Esophagus mucosa (tissue), 1 donor: ENCODE measurements around the gene CMIP. TPM values are rescaled to one million over a fixed set of nuclear protein-coding genes. Genes with fewer than 3 reads are reported as not detected.
A peak's percentile ranks its signal among the peaks of the same experiment; 100 is the strongest.
"Not testable (repeated sequence)": the region's sequence is repeated elsewhere in the genome, so short reads cannot be mapped to it uniquely, and the experiment has no call there.

Source experiments
- ATAC-seq: fragments of 200-7000 bp; cut with Tn5 transposase; one replicate; pipeline ENCODE4 v1.9.1; 2020
- total RNA-seq: library from RNA; stranded (reverse); gene quantifications from one replicate; pipeline ENCODE4 v1.2.4, GENCODE V29; 2023
- donor health status: DM: yes; HTN: yes; CAD: no.

Gene CMIP
- total RNA-seq, 1 donor from 2014 or later, result 47.0 TPM

DNA sequence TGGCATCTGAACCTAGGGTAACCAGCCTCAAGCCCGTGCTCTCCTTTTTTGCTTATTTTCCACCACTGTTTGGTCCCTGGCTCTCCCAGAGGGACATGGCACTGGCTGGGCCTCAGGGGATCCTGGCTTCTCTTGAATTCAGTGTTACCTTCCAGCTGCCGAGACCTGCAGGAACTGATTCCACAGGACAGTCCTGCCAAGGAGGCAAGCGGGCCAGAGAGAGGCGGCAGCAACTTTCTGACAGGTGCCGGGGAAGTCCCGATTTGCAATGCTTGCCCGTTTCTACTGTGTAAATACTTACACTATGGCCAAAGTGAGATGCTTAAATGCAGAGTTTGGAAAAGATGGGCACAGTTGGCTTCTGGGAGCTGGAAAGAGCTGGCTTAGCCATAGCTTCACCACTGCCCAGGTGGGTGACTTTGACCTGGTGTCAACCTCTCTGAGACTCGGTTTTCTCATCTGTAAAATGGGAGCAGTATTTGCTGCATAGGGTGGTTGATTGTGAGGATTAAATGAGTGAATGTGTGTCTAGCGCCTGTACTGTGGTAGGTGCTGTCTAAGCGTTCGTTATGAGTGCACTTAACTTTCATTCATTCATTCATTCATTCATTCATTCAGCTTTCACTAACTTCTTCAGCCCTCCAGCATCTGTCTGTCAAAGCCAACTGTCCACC is 124.9 kb downstream of the CMIP start:
- ATAC-seq, result peak; percentile 41

DNA sequence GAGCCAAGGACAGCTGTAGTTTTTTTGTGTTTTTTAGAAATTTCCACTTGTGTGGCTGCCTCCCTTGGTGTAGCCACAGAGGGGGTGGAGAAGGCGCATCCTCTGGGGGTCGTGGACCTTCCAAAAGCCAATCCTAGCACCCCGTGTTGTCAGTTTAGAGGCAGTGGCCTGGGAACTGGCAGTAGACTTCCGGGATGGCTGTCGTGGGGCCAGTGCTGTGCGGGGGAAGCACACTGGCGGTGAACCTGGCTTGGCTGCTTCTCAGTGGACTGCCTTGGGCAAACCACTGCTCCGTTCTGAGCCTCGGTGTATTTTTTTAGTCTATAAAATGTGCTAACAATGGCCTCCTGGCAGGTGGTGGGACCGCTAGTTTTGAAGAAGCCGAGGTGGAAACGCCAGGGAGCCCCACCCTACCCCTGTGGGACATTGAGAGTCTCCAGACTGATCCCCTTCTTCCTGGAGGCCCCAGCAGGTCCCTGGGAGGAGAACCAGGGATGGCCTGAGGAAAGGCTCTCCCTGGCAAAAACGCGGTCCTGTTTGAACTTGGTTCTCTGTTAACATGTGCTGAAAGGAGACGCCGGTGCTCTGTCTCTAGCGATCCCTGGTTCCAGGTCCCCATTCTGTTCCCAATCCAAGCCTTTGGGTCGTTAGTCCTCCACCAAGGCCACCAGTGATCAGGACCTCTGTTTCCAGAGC is 125.7 kb downstream of the CMIP start:
- peak; percentile 5 for ATAC-seq

DNA sequence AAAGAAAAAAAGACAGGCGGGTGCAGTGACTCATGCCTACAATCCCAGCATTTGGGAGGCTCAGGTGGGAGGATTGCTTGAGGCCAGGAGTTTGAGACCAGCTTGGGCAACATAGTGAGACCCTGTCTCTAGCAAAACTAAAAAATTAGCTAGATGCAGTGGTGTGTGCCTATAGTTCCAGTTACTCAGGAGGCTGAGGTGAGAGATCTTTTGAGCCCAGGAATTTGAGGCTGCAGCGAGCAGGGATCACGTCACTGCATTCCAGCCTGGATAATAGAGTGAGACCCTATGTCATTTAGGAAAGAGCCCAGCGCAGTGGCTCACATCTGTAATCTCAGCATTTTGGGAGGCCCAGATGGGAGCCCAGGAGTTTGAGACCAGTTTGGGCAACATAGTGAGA is 126.6 kb downstream of the CMIP start:
- ATAC-seq, result no peak

DNA sequence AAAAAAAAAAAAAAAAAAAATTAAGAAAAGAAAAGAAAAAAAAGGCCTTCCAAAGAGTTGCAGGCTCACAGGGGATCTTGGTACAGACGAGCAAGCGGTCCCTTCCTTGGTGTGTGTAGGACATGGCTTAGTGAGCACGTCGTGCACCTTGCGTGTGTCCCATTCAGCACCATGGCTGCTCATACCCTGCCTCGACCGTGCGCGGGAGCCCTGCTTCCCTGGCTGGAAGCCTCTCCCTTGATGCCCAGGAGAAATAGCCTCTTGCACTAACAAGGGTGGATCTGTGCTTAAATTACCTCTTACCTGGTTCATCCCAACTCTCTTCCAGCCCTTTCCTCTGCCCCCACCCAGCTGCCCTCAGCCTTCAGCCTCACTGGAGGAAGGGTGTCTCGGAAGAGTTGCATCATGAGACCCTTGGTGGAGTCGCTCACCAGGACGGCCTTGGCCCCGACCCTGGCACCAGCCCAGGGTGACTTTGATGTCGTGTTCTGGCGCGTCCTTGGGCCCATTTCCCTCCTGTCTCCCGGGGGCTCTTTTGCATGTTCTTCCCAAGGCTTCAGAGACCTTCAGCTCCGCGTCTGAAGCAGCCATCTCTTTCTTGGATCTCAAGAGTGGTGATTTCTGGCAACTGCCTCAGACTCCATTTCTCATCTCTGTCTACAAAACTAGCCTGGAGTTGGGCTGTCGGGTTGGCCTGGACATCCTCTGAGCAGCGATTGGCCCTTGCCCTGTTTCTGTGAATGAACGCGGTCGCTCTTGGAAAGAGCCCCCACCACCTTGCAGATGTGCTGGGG is 127.2 kb downstream of the CMIP start:
- ATAC-seq, result no peak

DNA sequence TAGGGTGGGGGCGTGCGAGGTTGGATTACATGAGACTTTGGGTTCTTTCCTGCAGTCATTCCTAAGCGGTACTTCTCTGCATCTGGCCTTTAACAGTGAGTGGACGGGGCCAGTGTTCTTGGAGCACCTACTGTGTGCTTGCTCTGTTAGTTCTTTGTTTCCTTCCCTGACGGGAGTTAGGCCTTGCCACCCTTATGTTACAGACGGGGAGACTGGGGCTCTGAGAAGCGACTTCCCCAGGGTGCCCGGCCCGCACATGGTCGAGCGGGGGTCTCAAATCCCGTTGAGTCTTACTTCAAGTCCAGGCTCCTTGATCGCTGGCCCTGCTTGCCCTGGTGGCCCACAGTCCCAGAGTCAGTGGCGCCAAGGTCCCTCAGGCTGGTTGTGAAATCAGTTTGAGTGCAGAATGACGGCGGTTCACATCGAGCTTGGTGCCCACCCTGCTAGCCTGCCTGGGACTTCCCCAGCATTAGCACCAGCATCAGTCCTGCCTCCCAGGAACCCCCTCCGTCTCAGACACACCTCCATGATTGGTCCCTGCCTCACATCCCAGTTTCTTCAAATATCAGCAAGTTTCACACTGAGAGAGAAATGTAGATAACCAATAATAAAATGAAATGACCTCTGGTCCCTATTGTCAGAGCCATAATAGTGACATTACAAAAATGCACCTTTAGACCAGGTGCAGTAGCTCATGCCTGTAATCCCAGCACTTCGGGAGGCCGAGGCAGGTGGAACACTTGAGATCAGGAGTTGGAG is 128.0 kb downstream of the CMIP start:
- no peak for ATAC-seq

DNA sequence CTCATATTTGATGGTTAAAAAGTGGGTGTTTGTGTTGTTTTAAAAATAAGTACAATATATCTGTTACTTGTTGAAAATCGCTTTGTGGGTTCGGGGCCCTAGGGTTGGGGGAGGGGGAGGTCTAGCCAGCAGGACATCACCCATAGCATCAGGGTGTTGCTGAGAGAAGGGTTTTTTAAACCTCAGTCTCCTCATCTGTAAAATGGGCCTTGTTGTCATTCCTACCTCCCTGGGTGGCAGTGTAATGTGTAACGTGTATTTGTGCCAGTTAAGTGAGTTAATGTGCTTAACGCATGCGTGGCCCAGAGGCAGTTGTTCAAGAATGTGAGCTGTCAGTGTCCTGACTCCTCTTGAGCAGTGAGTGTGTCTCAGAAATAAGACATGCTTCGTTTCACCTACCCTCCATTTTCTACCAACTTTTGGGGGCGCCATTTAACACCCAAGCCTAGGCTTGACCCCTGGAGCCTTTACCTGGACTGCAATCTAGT is 129.0 kb downstream of the CMIP start:
- ATAC-seq, result no peak

DNA sequence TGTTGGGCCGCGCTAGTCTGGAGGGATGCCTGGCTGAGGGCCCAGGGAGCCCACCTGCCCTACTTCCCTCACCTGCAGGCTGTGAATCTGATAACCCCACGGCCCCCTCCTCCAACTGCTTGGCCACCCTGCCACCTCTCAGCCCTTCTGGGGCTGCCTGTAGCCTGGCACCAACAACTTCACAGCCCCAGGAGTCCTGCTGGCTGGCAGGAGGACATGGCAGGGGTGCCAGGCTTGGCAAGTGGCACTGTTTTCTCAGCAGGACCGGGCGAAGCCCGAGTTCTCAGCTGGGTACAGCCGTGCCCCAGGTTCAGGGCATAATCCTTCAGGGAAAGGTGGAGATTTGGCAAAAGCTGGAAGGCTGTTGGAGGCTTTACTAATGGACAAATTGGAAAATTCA is 129.6 kb downstream of the CMIP start:
- ATAC-seq, result no peak

DNA sequence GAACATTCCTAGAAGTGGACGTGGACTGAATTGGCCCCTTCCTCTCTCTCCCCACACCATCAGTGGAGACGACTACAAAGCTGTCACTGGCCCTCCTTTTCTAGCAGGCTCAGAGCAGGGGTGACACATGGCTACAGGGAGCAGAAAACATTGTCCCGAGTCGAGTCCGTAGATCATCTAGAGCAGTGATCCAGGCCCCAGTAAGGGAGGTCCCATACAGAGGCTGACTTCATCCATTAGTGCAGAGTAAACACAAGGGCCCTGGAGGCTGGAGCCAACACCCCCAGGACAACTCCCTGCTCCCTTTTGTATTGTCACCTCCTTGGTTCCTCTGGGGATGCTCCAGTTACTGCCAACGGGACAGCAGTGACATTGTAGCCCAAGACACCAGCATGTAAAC is 130.7 kb downstream of the CMIP start:
- ATAC-seq, result no peak

DNA sequence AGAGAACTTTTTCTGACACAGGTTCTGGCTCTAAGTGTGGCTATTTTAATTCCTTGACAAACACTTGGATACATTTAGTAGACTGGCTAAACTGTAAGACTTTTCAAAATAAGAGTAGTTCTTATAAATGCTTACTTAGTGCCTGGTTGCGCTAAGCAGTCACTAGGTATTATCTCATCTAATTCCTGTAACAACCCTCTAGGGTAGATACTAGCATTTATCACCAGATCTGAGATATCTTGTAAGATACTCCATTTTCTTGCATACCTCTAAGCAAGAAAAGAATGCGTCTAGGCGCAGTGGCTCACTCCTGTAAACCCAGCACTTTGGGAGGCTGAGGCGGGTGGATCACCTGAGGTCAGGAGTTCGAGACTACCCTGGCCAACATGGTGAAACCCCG is 131.2 kb downstream of the CMIP start:
- ATAC-seq, result no peak

DNA sequence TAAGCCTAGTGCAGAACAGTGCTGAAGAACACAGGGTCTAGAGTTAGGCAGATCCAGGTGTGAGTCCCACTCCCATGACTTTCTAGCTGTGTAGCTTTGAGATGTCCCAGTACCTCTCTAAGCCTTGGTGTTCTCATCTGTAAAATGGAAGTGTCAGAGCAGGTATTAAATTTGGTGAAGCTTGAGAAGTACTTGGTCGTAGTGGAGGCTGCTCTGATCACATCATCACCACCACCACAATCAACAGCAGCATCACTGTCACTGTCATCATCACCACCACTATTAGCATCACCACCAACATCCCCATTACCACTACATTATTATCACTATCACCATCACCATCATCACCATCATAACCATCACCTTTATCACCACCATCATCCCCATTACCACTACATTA is 132.1 kb downstream of the CMIP start:
- no peak for ATAC-seq

DNA sequence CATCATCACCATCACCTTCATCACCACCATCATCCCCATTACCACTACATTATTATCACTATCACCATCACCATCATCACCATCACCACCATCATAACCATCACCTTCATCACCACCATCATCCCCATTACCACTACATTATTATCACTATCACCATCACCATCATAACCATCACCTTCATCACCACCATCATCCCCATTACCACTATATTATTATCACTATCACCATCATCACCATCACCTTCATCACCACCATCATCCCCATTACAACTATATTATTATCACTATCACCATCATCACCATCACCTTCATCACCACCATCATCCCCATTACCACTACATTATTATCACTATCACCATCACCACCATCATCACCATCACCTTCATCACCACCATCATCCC is 132.7 kb downstream of the CMIP start:
- not testable (repeated sequence) for ATAC-seq

DNA sequence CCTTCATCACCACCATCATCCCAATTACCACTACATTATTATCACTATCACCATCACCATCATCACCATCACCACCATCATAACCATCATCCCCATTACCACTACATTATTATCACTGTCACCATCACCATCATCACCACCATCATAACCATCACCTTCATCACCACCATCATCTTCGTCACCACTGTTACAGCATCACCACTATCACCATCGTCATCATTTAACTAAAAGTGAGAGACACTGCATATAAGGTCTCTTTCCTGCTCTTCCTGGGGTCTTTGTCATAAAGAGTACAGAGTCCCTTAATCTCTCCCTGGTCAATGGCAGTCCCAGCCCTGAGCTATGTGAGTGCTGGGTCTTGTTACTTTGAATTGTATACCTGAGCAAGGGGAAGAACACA is 133.5 kb downstream of the CMIP start:
- ATAC-seq, result no peak

DNA sequence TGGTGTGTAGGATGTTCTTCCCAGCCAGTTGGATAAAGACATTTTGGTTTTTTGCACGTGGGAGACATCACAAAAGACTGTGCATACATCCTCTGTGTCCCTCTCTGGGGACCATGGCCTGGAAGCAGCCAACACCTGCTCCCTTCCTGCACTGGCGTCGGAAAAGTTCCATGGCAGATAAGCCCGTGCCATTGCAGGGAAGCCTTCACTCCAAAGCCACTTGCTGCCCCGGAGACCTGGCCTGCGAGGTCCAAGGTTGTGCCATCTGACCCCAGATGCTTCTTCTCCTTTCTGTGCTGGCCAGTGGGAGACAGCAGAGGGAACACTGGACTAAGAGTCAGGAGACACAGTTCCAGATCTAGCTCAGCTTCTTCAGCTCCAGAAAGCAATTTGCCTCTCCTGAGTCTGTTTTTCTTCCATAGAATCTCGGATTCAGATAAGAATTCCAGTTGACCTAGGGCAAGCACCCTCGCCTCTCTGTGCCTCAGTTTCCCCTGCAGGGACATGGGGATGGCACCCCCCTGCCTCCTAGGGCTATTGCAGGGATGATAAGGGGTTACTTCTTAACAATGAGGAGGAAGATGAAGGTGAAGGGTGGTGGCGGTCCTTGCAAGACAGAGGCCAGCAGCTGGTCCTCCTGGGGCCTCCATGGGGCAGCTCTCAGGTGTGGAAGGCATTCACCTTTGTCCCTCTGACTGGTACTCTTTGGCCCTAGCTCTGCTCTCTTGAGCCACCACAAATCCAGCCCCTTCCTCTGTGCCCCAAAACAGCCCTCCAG is 134.2 kb downstream of the CMIP start:
- no peak for ATAC-seq

DNA sequence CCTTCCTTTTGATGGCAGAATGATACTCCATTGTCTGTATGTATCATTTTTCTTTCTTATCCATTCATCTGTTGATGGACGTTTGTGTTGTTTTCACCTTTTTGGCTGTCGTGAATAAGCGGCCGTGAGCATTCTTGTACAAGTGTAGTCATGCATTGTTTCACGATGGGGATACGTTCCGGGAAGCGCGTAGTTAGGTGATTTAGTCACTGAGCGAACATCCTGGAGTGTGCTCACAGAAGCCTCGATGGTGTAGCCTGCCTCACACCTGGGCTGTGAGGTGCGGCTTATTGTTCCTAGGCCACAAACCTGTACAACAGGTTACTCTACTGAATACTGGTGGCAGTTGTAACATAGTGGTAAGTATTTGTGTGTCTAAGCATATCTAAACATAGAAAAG is 136.5 kb downstream of the CMIP start:
- peak; percentile 96 for ATAC-seq

DNA sequence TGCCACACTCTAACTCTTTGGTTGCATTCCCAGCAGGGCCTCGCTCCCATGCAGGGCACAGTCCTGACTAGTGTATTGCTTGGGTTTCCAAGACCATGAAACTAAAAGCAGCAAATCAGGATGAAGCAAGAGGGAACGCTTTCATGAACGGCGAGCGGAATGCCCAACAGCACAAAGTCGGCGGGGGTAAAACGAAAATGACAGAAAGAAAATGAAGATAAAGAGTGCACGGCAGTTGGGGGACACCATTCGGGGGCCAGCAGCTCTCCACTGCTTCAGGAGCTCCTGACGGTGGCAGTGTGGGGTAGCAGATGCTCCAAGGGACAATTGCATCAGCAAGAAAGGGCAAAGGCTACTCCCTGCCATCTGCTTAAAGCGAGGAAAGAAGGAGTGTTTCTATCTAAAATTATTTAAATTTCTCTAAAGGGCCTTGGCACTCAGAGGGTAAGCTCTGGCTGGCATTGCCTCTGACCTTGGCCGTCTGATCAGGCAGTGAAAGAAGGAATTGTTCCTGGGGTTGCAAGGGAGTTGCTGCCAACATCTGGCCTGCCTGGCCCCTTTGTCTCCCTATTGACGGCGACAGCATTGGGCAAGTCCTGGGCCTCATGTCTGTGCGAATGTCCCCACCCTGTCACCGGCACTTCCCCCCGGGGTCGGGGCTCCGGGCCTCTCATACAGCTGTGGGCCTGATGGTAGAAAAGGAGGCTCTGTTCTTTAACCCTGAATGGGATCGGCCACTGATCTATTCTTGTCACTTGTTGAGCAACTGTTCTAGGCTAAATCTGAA is 138.2 kb downstream of the CMIP start:
- ATAC-seq, result no peak

DNA sequence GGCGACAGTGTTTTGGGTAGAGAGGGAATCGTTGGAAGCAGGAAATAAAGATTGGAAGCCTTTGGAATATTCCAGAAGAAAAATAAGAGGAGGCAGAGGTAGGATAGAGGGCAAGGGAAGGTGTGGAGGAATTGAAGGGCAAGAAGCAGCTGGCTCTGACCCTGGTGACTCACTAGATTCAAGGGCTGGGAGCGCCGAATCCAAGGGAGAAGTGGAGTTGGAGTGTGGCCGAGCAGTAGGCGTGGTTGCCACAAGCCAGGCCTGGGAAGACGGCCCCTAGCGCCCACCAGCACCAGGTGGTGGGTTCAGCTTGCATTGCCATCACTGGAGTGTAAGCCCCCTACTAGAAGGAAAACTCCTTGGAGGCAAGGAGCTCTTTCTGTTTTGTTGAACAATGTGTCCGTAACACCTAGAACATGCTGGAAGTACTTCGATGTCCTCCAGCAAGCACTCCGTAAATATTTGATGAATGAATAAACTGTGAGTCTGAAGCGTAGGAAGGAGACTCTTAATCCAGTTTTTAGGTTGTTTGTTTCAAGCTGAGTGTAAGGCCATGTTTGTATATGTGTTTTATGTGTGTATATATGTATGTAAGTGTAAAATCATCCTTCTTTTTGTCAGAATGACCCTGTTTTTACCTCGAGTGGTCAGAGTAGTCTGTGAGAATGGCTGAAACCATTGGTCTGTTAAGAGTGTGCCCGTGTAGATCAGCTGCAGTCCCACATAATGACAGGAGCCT is 139.5 kb downstream of the CMIP start:
- peak; percentile 70 for ATAC-seq

DNA sequence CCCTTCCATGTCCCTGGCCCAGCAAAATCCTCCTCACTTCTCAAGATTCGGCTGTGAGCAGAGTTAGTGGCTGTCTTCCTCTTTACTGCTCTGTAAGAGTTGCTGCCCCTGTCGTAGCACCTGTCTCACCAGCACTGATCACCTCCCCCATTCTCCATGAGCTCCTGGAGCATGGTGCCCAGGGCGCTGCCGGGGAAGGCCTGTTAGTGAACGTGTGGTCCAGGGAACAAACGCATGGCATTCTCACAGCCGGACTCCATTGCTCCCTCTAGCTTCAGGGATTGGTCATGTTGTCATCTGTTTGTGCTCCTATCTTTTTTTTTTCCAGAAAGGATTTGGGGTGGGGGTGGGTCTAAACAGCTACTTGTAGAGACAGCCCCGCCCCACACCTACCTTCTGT is 141.2 kb downstream of the CMIP start:
- ATAC-seq, result no peak

DNA sequence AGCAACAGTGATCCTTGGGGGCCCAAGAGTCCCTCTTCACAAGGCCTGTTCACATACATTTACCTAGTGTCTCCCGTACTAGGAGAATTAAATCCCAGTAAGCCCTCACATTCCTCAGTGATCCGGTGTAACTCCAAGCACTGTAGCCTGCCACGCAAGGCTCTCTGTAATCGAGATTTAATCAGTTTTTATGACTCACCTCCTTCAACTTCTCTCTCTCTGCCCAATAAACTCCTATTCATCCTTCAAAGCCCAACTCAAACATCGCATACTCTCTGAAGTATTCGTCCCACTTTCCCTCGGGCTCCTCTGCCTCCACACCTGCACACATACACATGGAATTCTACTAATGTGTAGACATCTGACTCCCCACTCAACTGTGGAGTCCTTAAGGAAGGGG is 141.8 kb downstream of the CMIP start:
- ATAC-seq, result peak; percentile 15

DNA sequence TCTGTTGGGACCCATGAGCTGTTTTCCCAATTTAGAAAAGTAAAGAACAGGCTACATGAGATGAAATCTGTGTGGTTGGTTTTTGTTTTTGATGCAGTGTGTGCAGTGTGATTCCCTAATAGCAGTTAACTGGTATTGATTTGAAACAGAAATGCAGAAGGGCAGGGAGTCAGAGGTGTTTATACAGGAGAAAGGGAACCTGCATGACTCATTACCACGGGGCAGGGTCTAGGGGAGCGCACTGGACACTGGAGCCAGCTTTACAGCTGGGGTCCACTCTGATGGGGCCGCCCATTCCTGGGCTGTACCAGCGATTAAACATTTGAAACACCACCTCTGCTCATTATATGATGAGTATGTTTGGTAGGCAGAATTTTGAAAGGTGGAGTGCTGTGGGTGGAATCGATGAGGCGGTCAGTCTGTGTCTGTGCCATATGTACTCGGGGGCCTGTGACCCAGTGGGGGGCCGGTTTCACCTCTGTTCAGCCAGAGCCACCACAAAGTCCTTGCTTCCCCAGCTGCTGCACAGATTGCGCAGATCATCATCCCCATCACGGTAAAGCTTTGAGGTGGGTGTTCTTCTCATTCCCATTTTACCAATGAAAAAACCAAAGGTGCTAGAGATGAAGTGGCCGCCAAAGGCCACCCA is 142.5 kb downstream of the CMIP start:
- no peak for ATAC-seq

DNA sequence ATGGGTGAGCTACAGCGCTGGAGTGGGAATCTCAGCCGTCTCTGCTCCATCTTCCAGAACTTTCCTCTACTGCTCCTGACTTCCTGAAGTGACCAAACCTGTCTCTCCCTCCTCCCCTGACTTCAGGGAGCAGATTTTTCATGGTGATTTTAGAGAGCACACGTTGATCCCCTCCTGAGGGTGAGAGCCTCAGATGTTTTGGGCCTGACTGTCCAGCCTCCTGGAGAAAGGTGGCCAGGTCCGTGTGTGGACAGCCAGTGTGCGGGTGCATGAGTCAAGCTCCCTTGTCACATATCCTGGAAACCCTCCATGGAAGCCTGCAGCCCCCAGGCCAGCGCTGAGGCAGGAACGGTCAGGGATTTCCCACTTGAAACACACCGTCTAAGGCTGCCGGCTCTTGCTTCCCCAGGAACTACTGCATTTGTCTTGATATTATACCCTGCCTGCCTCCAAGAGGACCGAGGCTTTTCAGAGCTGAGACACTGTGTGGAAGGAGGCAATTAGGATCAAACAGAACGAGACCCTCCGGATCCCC is 143.1 kb downstream of the CMIP start:
- ATAC-seq, result no peak
